DMS 273 (cell line): ENCODE measurements around the gene TRIP4.
"Not testable (repeated sequence)": the region's sequence is repeated elsewhere in the genome, so short reads cannot be mapped to it uniquely, and the experiment has no call there.

Source experiments
- DNase-seq: peaks from one replicate; lab custom pipeline; 2025; ENCODE audit not compliant: unreplicated experiment; lab: John Stamatoyannopoulos, UW

The TRIP4 gene

GRCh38 chr15:64483749-64484148, 96.1 kb downstream of the TRIP4 start:
- no peak for DNase-seq

- no peak for DNase-seq
Observed at GRCh38 chr15:64485796-64486195, 98.2 kb downstream of the TRIP4 start.

- no peak for DNase-seq
Observed at GRCh38 chr15:64490598-64491259, 103.1 kb downstream of the TRIP4 start.

GRCh38 chr15:64493641-64494040, 106.0 kb downstream of the TRIP4 start:
- peak; percentile 2 for DNase-seq

- DNase-seq = not testable (repeated sequence)
Observed at GRCh38 chr15:64495968-64496367, 108.3 kb downstream of the TRIP4 start.

GRCh38 chr15:64500695-64501395, 113.2 kb downstream of the TRIP4 start:
- DNase-seq = no peak

- DNase-seq = peak; percentile 91
Observed at GRCh38 chr15:64501396-64501715, 113.7 kb downstream of the TRIP4 start.

- DNase-seq = no peak
Observed at GRCh38 chr15:64502151-64502550, 114.5 kb downstream of the TRIP4 start.

GRCh38 chr15:64502551-64502950, 114.9 kb downstream of the TRIP4 start:
- DNase-seq = no peak

GRCh38 chr15:64503197-64503596, 115.6 kb downstream of the TRIP4 start:
- DNase-seq = peak; percentile 10

GRCh38 chr15:64503640-64504039, 116.0 kb downstream of the TRIP4 start:
- DNase-seq = no peak
